ENCODE measurements around the gene CLSTN2. TPM values are rescaled to one million over a fixed set of nuclear protein-coding genes. Genes with fewer than 3 reads are reported as not detected.

Gene CLSTN2
- total and polyA plus RNA-seq, 2 of the 13 experiments (the other 11 are each of a cell fraction or from before 2014, with no cell fraction given), result not detected

DNA sequence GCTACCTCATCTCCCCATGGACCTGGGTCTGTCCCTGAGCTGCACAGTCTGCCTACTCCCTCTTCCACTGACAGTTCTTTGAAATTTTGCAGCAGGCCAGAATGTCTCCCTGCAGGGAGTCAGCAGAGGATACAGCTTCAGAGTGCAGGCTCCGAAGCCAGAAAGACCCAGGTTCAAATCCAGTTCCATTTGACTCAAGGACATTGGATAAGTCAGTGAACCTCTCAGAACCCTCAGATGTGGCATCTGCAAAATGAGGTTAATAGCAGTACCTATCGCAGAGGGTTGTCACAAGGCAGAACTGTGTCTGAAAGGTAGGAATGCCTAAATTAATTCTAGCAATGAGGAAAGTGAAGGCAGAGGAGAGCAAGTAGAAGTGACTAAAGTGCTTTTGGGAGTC lies 498.4 kb downstream of the CLSTN2 start:
- Histone ChIP-seq H3K4me3 (replicated peaks in 1 of 3; ENCODE audit: insufficient read depth in 1 of 3, low read depth in 2 of 3, low read length in 3 of 3) (no peak overlapping the region), H3K9ac (ENCODE audit: insufficient read depth, low read depth, low read length) (no peak overlapping the region), H4K20me1 (ENCODE audit: insufficient read depth, low read length) (no peaks in the 10 kb centered on the region), H3K36me3 (replicated peaks in 1 of 2; ENCODE audit: control insufficient read depth in 1 of 2, insufficient read depth in 2 of 2, low read length in 2 of 2) (no peaks in the 10 kb centered on the region), H3K4me2 (ENCODE audit: low read depth, low read length) (no peak overlapping the region), H3K27ac (ENCODE audit: extremely low read length, insufficient read depth, low read length) (no peak overlapping the region), H3K79me2 (ENCODE audit: insufficient read depth, low read length) (no peaks in the 10 kb centered on the region), H3K27me3 (ENCODE audit: control insufficient read depth in 1 of 2, insufficient read depth in 2 of 2, low read length in 2 of 2) (no peaks in the 10 kb centered on the region; a peak in 2 of 5 replicates), H3K4me1 (ENCODE audit: insufficient read depth, low read length) (no peaks in the 10 kb centered on the region), H2AFZ (ENCODE audit: low read length) (no peak overlapping the region), H3K9me3 (ENCODE audit: low read length) (no peaks in the 10 kb centered on the region)
- DNase-seq (ENCODE audit: low spot score), result no peak
- intact Hi-C loops (cut with micrococcal nuclease; ENCODE audit: unreplicated experiment), result no loop called here
- no peak for FAIRE-seq
- ChIA-PET CTCF (ENCODE audit: low intra/inter-chr PET ratio, low total read pairs) (no interaction called here), POLR2A (no interaction called here)
- BruUV-seq (replicated peaks), result no TSS peak
- in situ Hi-C loops (cut with HindIII; ENCODE audit: extremely low pct_ligation_motif_present, low pct_unique_long_range_greater_than_20kb), result no loop called here
- WGBS (ENCODE audit: low lambda C conversion rate), result 80% methylated on average over 1 of the region's 2 CpGs
- ATAC-seq, result no peak
- no peak for TF ChIP-seq PAWR (CRISPR knock-in tag; IDR thresholded peaks at IDR 0.05; ENCODE audit: borderline replicate concordance)
- TF ChIP-seq, protein P1, sequence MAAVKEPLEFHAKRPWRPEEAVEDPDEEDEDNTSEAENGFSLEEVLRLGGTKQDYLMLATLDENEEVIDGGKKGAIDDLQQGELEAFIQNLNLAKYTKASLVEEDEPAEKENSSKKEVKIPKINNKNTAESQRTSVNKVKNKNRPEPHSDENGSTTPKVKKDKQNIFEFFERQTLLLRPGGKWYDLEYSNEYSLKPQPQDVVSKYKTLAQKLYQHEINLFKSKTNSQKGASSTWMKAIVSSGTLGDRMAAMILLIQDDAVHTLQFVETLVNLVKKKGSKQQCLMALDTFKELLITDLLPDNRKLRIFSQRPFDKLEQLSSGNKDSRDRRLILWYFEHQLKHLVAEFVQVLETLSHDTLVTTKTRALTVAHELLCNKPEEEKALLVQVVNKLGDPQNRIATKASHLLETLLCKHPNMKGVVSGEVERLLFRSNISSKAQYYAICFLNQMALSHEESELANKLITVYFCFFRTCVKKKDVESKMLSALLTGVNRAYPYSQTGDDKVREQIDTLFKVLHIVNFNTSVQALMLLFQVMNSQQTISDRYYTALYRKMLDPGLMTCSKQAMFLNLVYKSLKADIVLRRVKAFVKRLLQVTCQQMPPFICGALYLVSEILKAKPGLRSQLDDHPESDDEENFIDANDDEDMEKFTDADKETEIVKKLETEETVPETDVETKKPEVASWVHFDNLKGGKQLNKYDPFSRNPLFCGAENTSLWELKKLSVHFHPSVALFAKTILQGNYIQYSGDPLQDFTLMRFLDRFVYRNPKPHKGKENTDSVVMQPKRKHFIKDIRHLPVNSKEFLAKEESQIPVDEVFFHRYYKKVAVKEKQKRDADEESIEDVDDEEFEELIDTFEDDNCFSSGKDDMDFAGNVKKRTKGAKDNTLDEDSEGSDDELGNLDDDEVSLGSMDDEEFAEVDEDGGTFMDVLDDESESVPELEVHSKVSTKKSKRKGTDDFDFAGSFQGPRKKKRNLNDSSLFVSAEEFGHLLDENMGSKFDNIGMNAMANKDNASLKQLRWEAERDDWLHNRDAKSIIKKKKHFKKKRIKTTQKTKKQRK (IDR thresholded peaks at IDR 0.05; ENCODE audit: low read length), result no peak
- TF ChIP-seq HNRNPH1 (optimal IDR thresholded peaks at IDR 0.05; ENCODE audit: low read depth, low read length), result no peak
- no peak for TF ChIP-seq NONO (IDR thresholded peaks at IDR 0.05)
- TF ChIP-seq NONO (CRISPR knock-in tag; conservative IDR thresholded peaks at IDR 0.05), result no peak
